BE2C (cell line): ENCODE measurements around the gene BCKDHA.
"Not testable (repeated sequence)": the region's sequence is repeated elsewhere in the genome, so short reads cannot be mapped to it uniquely, and the experiment has no call there.

Experiments
- DNase-seq: peaks from one replicate; pipeline ENCODE4 v3.0.0-alpha.2; 2020
- H3K27me3 ChIP-seq: fragments of 250-450 bp; sonication (Bioruptor Pico); 2 replicates; pipeline ENCODE4 v1.5.1; 2020; ENCODE audit warnings: mild to moderate bottlenecking
- H3K36me3 ChIP-seq: fragments of 250-450 bp; sonication (Bioruptor Pico); 2 replicates; pipeline ENCODE4 v1.5.1; 2020; ENCODE audit warnings: mild to moderate bottlenecking
- H3K4me1 ChIP-seq: fragments of 250-450 bp; sonication (Bioruptor Pico); 2 replicates; pipeline ENCODE4 v1.5.1; 2020
- H3K4me3 ChIP-seq: 2 replicates; pipeline ENCODE4 v1.5.1; 2011; ENCODE audit warnings: low read depth, low read length
- H3K9me3 ChIP-seq: fragments of 250-450 bp; sonication (Bioruptor Pico); 2 replicates; pipeline ENCODE4 v1.5.1; 2020
- TF ChIP-seq, protein P1 (sequence below): IDR thresholded peaks from 2 replicates; pipeline ENCODE4 v1.5.1; 2012; ENCODE audit warnings: mild to moderate bottlenecking, low read depth, low read length

BCKDHA gene

GRCh38 chr19:41364524-41365391, 32.9 kb upstream of the BCKDHA start:
- Histone ChIP-seq H3K4me1 (no peaks in the 10 kb centered on the region), H3K4me3 (peak overlapping the region; percentile 83), H3K9me3 (no peaks in the 10 kb centered on the region), H3K36me3 (no peaks in the 10 kb centered on the region), H3K27me3 (no peaks in the 10 kb centered on the region)
- DNase-seq = no peak
- TF ChIP-seq, protein P1, sequence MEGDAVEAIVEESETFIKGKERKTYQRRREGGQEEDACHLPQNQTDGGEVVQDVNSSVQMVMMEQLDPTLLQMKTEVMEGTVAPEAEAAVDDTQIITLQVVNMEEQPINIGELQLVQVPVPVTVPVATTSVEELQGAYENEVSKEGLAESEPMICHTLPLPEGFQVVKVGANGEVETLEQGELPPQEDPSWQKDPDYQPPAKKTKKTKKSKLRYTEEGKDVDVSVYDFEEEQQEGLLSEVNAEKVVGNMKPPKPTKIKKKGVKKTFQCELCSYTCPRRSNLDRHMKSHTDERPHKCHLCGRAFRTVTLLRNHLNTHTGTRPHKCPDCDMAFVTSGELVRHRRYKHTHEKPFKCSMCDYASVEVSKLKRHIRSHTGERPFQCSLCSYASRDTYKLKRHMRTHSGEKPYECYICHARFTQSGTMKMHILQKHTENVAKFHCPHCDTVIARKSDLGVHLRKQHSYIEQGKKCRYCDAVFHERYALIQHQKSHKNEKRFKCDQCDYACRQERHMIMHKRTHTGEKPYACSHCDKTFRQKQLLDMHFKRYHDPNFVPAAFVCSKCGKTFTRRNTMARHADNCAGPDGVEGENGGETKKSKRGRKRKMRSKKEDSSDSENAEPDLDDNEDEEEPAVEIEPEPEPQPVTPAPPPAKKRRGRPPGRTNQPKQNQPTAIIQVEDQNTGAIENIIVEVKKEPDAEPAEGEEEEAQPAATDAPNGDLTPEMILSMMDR = no peak

DNA sequence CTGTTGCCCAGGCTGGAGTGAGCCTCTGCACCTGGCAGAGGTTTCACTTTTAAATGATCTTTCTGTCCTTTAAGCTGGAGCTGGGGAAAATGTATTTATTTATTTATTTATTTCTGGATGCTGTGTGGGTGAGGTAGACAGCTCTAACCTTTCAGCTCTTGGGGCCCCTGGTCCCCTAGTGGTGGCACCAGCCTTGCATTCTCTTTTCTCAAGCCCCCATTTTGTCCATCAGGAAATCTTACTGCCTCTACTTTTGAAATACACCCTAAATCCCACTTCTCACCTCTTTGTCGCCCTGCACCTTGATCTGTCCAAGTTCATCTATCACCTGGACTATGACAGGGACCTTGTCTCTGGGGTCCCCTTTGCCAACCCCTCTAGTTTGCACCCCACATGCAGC, 31.5 kb upstream of the BCKDHA start:
- no peak for DNase-seq
- H3K27me3 ChIP-seq = no peaks in the 10 kb centered on the region
- no peaks in the 10 kb centered on the region for H3K36me3 ChIP-seq
- H3K4me3 ChIP-seq = no peak overlapping the region
- TF ChIP-seq, protein P1 = peak; percentile 40
- H3K4me1 ChIP-seq = no peaks in the 10 kb centered on the region
- H3K9me3 ChIP-seq = no peaks in the 10 kb centered on the region

- Histone ChIP-seq H3K4me1 (no peaks in the 10 kb centered on the region; the same call in 1 of the 2 replicates), H3K4me3 (no peak overlapping the region), H3K9me3 (no peaks in the 10 kb centered on the region), H3K36me3 (no peaks in the 10 kb centered on the region), H3K27me3 (no peaks in the 10 kb centered on the region)
- no peak for DNase-seq
- TF ChIP-seq, protein P1 = no peak
Measured at GRCh38 chr19:41367848-41368301, 29.7 kb upstream of the BCKDHA start.

GRCh38 chr19:41369769-41370168, 27.8 kb upstream of the BCKDHA start:
- DNase-seq = no peak
- Histone ChIP-seq H3K9me3 (no peaks in the 10 kb centered on the region), H3K4me1 (peaks cover 9% of the 10 kb centered on the region), H3K4me3 (no peak overlapping the region), H3K36me3 (no peaks in the 10 kb centered on the region), H3K27me3 (no peaks in the 10 kb centered on the region)
- TF ChIP-seq, protein P1 = no peak

GRCh38 chr19:41371119-41371518, 26.5 kb upstream of the BCKDHA start:
- H3K4me1 ChIP-seq = peaks cover 14% of the 10 kb centered on the region
- not testable (repeated sequence) for H3K9me3 ChIP-seq, H3K27me3 ChIP-seq, H3K36me3 ChIP-seq, DNase-seq, H3K4me3 ChIP-seq

DNA sequence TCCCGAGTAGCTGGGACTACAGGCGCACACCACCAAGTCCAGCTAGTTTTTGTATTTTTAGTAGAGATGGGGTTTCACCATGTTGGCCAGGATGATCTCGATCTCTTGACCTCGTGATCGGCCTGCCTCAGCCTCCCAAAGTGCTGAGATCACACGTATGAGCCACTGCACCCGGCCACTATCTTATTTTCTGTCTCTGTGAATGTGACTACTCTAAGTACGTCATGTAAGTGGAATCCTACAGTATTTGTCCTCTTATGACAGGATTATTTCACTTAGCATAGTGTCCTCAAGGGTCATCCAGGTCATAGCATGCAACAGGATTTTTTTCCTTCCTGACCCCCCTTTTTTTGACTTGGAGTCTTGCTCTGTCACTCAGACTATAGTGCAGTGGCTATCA, 26.1 kb upstream of the BCKDHA start:
- Histone ChIP-seq H3K9me3 (no peaks in the 10 kb centered on the region), H3K4me1 (peaks cover 15% of the 10 kb centered on the region), H3K4me3 (no peak overlapping the region), H3K36me3 (no peaks in the 10 kb centered on the region), H3K27me3 (no peaks in the 10 kb centered on the region)
- TF ChIP-seq, protein P1 = no peak
- DNase-seq = no peak
